ENCODE measurements around the gene TINCR. TPM values are rescaled to one million over a fixed set of nuclear protein-coding genes. Genes with fewer than 3 reads are reported as not detected.

TINCR gene
- total RNA-seq, 4 donors from 2014 or later: 19.6 to 44.2 (median 28.0) TPM

DNA sequence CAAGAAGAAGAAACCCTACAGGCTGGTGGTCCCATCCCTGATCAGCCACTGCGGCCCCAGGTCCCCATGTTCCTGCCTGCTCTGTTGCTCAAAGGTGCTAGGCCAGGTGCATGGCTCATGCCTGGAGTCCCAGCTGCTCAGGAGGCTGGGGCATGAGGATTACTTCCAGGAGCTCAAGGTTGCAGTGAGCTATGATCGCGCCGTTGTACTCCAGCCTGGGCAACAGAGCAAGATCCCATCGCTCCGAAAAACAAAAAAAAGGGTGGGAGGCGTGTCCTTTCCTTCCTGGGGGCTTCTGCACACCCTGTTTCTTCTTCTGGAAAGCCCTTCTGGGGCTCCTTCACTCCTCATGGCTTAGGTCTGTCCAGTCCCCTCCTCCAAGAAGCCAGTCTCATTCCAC, 11.9 kb upstream of the TINCR start:
- intact Hi-C loops (cut with DNase I): loop anchor here (10.0 kb wide), 1 partner anchor 535 kb away; no protein-coding TSS in a partner anchor
- Histone ChIP-seq H3K27ac (no peak overlapping the region), H3K4me3 (no peak overlapping the region), H3K27me3 (no peaks in the 10 kb centered on the region), H3K36me3 (peaks cover 0 to 21% (median 0%) of the 10 kb centered on the region in 3 donors), H3K4me1 (peaks cover 3 to 23% (median 3%) of the 10 kb centered on the region in 3 donors), H3K9me3 (no peaks in the 10 kb centered on the region)
- WGBS, 2 donors: 94 to 96% methylated on average over 6 to 7 of the region's 7 CpGs
- no peak for TF ChIP-seq POLR2A (IDR thresholded peaks at IDR 0.05)
- no peak for TF ChIP-seq CTCF (IDR thresholded peaks at IDR 0.05)
- no peak for DNase-seq

DNA sequence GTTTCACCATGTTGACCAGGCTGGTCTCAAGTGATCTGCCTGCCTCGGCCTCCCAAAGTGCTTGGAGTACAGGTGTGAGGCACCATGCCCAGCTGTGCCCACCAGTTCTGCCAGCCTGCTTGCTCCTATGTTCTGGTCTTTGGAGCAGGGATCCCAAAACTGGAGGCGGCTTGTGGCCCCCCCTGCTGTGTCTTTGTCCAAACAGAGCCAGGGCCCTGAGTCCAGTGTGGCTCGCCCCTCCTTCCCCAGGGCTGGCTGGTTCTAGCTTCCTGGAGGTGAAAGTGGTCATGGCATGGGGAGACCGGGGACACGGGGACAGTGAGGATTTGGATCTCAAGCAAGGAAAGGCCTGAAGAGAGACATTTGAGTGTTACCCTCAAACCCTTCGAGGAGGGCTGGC, 11.5 kb upstream of the TINCR start:
- Histone ChIP-seq H3K27me3 (no peaks in the 10 kb centered on the region), H3K36me3 (peaks cover 0 to 21% (median 0%) of the 10 kb centered on the region in 3 donors), H3K4me3 (no peak overlapping the region), H3K4me1 (peaks cover 3 to 20% (median 3%) of the 10 kb centered on the region in 3 donors), H3K27ac (no peak overlapping the region), H3K9me3 (no peaks in the 10 kb centered on the region)
- no peak for DNase-seq
- TF ChIP-seq POLR2A (IDR thresholded peaks at IDR 0.05) (no peak), CTCF (IDR thresholded peaks at IDR 0.05) (no peak)
- intact Hi-C loops (cut with DNase I): no loop called here
- 71% methylated on average over 1 of the region's 6 CpGs; no CpG with 5 or more reads in 1 of the 2 donors for WGBS, 2 donors

DNA sequence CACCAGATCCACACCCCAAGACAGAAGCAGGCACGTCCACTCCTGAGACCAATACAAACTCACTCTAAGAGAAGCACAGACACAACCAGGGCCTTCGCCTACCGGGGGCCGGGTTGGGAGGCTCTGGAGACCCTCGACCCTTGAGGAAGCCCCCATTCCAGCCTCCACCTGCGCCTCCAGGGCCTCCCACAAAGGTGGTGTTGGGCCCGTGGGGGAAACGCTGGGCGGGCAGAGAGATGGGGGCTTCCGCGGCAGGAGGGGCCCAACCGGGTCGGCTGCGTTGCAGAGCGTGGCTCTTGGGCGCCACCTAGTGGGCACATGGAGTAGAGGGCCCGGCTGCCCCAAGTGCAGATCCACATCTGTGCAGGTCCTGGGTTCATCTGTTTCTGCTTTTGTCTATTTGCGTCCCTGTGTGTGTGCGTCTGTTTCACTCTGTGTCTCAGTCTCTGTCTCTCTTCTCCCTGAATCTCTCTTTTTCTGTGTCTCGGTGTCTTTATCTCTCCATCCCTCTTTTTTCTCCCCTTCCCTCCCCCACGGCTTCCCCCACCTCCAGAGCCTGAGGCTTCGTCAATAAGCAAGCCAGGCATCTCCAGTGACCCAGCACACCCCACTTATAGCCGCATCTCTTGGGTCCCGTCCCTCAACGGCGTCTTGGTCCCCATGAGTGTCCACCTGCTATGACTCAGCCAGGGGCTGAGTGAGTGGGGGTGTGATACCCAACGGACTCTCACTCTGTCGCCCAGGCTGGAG, 10.5 kb upstream of the TINCR start:
- Histone ChIP-seq H3K4me3 (peak overlapping the region in 3 of 4 donors; percentile 36 to 50 (median 41)), H3K9me3 (no peaks in the 10 kb centered on the region), H3K36me3 (peaks cover 0 to 21% (median 0%) of the 10 kb centered on the region in 3 donors), H3K27me3 (no peaks in the 10 kb centered on the region), H3K4me1 (peaks cover 3 to 14% (median 3%) of the 10 kb centered on the region in 3 donors), H3K27ac (peak overlapping the region; percentile 68 to 91 (median 80))
- WGBS, 2 donors: 15 to 23% methylated on average over 13 to 19 of the region's 28 CpGs
- intact Hi-C loops (cut with DNase I): no loop called here
- TF ChIP-seq POLR2A (IDR thresholded peaks at IDR 0.05): peak in 1 of 4 donors; percentile 4
- peak; percentile 94 to 100 (median 97) for TF ChIP-seq CTCF (IDR thresholded peaks at IDR 0.05)
- no peak for DNase-seq

GRCh38 chr19:5575590-5575989, 7.8 kb upstream of the TINCR start:
- H3K4me1 ChIP-seq: peaks cover 3 to 27% (median 3%) of the 10 kb centered on the region in 3 donors
- H3K36me3 ChIP-seq: no peaks in the 10 kb centered on the region
- TF ChIP-seq POLR2A (IDR thresholded peaks at IDR 0.05) (no peak), CTCF (IDR thresholded peaks at IDR 0.05) (no peak)
- no peaks in the 10 kb centered on the region for H3K9me3 ChIP-seq
- intact Hi-C loops (cut with DNase I): no loop called here
- H3K27me3 ChIP-seq: no peaks in the 10 kb centered on the region
- no peak overlapping the region for H3K4me3 ChIP-seq
- 41 to 72% methylated on average over 6 of the region's 6 CpGs for whole genome bisulfite sequencing, 2 donors
- no peak overlapping the region for H3K27ac ChIP-seq
- no peak for DNase-seq

- WGBS, 2 donors: 47 to 88% methylated on average over 4 of the region's 14 CpGs
- H3K27ac ChIP-seq: peak overlapping the region in 1 of 4 donors; percentile 42
- peaks cover 0 to 24% (median 0%) of the 10 kb centered on the region in 3 donors for H3K4me1 ChIP-seq
- TF ChIP-seq CTCF (IDR thresholded peaks at IDR 0.05) (no peak), POLR2A (IDR thresholded peaks at IDR 0.05) (no peak)
- DNase-seq: no peak
- intact Hi-C loops (cut with DNase I): no loop called here
- H3K27me3 ChIP-seq: peaks cover 0 to 18% (median 0%) of the 10 kb centered on the region in 4 donors
- H3K36me3 ChIP-seq: no peaks in the 10 kb centered on the region
- no peak overlapping the region for H3K4me3 ChIP-seq
- no peaks in the 10 kb centered on the region for H3K9me3 ChIP-seq
Measured at GRCh38 chr19:5572556-5573286, 5.0 kb upstream of the TINCR start.

Measured in esophagus squamous epithelium (tissue), 5 donors.